HG02970 (cell line): ENCODE results near the gene CD24.
"Not testable (repeated sequence)": the region's sequence is repeated elsewhere in the genome, so short reads cannot be mapped to it uniquely, and the experiment has no call there.

ENCODE experiments used
- ATAC-seq: cut with Tn5 transposase; IDR thresholded peaks from one replicate; pipeline ENCODE4 v1.9.1; 2021; ENCODE audit warnings: mild to moderate bottlenecking, moderate library complexity, moderate number of reproducible peaks; ENCODE audit not compliant: unreplicated experiment, low FRiP score

The CD24 gene, protein sequence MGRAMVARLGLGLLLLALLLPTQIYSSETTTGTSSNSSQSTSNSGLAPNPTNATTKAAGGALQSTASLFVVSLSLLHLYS

DNA sequence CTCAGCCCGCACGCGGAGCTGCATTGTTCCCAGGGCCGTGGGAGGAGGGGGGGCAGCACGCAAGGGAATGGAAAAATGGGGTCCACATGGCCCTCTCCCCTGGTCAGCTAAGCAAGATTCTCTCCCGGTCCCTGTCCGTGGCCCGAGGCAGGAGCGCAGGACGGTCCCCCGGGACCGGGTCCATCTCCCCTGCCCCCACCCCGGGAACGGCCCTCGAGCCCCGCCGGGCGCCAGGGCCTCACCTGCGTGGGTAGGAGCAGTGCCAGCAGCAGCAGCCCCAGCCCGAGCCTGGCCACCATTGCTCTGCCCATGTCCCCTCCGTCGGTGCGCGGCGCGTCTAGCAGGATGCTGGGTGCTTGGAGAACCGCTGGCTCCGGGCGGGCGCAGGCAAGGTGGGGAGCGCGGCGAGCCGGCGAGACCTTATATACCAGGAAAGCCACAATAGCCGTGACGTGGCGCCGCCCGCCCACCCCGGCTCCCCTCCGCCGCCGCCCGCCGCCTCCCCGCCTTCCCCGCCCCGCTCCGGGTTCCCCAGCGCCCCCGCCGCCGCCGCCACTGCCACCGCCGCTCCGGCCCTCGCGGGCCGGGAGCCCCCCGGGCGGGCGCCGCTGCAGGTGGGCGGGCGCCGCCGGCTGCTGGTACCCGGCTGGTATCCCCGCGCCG lies at the start of gene CD24:
Gene CD24 (minus strand): TSS at position 394 of the 663 bp plus-strand sequence. CDS start 83 bp downstream, at position 311.
- ATAC-seq: peak; percentile 11

DNA sequence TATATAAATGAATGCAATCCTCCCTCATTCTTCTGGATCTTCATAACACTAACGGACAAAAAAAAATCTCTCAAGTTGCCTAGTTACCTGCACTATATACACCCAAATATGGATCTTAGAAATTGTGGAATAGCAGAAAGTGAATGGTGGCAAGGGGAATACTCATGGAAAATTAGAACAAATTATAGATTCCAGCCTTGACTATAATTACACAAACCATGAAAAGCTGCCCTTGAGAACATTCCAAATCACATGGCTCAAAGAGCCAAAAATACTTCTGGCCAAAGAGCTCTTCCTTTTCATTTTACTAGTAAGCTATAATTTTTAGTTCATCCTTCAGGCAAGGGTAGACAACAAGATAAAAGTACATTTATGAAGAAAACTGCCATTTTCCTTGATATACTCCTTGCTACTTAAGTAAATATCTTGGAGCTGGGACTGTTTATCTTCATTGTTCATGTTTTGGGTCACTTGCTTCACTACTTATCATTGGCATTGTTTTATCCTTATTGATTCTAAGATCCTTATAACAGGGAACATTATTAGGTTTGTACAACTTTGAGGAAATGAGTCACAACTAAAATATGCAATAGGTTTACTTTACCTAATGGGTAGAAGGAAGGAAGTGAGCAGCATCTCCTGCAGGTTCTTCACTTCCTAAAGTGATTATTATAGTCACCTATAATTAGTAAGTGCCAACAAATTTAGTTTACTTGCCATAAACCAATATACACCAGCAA lies 47.1 kb upstream of the CD24 start:
- no peak for ATAC-seq

DNA sequence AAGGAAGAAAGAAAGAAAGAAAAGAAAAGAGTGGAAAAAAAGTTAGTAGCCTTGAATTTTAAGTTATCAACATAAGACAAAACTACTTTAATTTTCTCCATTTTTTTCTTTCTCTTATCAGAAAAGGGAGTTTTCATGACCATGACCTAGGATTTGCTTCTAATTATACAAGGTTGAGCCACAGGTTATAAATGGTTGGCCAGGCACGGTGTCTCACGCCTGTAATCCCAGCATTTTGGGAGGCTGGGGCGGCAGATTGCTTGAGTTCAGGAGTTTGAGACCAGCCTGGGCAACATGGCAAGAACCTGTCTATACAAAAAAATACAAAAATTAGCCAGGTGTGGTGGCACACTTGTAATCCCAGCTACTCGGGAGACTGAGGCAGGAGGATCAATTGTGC lies 45.7 kb upstream of the CD24 start:
- no peak for ATAC-seq

DNA sequence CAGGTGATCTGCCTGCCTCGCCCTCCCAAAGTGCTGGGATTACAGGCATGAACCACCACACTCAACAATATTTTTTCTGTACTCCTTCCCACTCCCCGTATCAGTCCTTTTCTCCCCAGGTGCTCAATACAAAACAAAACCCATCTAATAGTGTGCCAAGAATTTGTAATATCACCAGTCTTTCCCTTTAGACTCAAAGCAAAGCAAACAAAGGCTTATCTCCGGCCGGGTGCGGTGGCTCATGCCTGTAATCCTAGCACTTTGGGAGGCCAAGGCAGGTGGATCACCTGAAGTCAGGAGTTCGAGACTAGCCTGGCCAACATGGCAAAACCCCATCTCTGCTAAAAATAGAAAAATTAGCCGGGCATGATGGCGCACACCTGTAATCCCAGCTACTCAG lies 45.1 kb upstream of the CD24 start:
- ATAC-seq: not testable (repeated sequence)

DNA sequence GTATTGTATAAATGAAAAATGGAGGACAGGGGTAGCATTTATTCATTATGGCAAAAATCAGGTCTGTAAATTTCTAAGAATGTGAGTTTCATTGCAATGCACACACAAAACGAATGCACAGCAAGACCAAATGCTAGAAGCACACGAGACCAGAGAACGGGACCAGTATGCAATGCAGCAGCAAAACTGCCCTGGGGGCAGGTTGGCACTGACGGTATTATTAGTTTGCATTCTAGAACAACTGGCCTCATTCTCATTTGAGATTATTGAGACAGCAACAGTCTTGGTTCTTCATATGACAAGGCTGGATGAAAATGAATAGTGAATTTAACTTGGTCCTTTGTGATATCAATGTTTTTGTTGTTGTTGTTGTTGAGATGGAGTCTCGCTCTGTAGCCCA lies 44.5 kb upstream of the CD24 start:
- ATAC-seq: no peak

DNA sequence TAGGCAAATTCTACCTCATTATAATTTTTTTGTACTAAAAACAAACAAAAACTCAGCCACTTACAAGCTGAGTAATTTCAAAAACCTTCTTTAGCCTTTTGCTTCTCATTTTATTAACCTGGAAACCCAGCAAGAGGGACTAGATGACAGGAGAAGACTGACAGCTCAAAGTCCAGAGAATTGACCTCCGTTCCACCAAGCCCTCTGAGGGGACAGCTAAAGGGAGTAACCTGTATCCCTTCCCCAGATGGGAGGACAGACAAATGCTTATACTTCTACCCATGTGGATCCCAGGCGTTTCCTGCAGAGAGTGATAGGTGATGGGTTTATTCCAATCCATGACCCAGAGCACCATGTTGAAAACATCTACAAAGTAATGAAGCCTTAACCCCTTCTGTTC lies 35.0 kb upstream of the CD24 start:
- ATAC-seq: no peak

DNA sequence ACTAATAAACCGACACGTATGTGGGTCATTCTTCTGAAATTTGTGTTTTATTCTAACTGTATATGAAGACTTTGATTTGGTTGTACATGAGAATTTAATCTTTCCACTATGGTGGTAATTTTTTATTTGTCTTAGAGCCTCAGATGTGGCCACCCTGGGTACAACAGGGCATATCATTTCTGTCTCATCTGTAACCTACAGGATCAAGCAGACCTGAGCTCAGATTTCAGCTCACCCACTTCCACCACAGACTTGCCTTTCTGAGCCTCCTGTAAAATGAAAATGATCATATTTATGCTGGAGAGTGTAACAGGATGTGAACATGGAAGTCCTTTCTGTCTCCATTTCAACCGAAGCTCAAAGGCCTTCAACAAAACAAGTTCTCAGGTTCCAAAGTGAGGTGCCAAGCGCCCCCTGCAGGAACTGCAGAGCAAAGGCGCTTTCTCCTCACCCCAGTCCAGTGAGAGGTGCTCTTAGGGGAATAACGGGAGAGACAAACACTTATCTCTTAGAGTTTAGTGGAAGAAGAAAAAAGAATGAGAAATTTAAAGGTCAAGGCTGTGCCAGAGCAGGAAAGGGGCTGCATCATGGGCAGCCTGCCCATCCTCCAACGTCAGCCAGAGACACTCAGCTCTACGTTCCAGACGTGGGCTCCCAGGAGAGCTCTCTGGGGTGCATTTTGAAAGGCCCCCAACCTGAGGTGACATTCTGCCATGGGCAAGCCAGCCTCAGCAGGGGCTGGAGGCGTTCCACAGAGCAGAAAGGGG lies 23.0 kb upstream of the CD24 start:
- no peak for ATAC-seq

DNA sequence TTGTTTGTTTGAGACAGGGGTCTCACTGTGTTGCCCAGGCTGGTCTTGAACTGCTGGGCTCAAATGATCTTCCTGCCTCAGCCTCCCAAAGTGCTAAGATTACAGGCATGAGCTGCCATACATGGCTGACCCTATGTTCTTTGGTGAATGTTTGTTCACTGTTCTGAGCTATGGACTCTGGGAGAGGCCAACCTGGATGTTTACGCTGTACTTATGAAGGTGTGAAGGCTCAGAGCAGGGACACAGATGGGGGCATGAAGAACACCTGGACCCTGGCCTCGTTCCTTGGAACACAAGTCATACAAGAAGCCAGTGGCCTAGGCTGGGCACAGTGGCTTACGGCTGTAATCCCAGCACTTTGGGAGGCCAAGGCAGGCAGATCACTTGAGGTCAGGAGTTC lies 21.1 kb upstream of the CD24 start:
- ATAC-seq: no peak

DNA sequence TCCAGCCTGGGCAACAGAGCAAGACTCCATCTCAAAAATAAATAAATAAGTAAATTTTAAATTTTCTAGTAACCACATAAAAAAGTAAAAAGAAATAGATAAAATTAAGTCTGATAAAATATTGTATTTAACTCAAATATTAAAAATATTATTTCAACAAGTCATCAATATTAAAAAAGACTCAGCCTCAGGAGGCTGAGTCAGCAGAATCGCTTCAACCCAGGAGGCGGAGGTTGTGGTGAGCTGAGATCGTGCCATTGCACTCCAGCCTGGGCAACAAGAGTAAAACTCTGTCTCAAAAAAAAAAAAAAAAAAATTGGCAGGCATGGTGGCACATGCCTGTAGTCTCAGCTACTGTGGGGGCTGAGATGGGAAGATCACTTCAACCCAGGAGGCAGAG lies 15.2 kb upstream of the CD24 start:
- not testable (repeated sequence) for ATAC-seq

DNA sequence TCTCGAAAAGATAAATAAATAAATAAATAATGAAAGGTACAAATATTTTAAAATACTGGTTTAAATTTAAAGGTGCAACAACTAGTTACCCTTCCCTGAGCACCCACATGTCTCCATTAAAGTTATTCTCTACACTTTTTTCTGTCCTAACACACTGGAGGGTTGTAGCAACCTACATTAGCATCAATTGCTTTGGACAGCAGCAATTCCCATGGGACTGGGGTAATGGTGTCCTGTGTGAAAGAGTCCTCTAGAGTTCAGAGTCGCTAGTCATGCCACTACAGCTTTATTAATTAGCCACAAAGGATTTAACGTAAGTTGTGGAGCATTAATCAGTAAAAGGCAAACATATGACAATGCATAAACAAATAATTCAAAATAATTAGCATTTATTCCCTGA lies 14.1 kb upstream of the CD24 start:
- no peak for ATAC-seq

DNA sequence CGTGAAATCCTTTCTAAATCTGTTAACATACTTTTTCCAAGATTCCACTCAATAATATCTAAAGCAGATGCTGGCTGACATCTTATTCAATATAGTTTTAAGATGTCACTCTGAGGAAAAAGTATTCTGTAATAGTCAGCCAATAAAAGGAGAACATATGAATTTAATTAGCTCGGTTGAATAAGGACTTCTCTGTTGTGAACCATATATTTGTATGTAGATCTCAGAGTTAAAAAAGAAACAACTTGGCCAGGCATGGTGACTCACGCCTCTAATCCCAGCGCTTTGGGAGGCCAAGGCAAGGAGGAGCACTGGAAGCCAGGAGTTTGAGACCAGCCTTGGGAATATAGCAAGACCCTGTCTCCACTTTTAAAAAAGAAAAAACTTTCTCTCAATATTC lies 7.4 kb upstream of the CD24 start:
- ATAC-seq: no peak

DNA sequence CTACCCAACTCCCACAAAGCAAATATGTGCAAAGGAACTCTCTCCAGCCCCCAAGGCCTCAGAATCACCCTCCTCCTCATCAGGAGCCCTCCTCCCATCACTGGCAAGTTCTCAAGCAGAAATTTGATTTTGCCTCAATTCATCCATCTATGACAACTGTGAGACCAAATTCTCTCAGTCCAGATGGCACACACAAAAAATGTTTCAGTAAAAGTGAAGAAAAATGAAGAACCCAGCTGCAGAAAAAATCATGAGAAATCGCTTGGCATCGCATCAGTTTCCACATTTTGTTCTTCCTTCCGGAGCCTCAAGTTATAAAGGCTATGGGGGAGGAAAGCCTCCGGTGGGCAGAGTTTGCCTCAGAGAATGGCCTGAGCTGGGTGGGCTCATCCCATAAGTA lies 6.4 kb upstream of the CD24 start:
- ATAC-seq: no peak

DNA sequence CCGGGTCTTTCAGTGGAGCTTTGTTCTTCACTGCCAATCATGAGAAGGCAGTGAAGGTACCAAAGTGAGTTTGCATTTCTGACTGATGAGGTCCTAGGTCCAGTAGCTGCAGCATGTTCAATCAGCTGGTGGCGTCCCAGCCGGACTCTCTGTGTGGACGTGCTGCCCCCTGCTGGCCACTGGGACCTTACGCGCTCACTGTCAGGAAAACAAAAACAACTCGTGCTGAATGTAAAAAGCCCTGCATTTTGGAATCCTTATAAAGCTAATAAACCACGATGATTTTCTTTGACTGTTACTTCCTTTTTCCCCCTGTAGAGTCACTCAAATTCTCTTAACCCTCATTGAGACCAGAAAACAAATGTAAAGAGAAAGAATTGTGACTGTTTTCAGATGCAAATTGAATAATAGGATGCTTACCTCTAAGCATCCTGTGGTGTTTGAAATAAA lies 4.9 kb upstream of the CD24 start:
- no peak for ATAC-seq

DNA sequence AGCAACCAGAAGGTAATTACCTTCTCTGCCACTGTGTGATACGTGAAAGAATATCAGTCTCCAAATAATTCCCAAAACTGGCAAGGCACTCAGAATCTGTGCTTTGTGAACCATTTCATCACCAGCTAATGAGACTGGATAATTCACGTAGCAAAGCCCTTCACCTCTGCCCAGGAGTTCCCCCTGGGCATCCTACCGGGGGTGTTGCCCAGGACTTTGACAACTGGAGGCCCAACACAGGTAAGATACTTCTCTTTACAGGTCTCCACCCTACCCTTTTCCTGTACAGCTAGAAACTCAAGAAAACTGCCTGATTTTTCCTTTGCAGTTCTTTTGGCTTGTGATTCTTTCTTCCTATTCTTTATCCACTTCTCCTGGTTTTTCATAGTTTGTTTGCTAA lies 2.7 kb upstream of the CD24 start:
- no peak for ATAC-seq

DNA sequence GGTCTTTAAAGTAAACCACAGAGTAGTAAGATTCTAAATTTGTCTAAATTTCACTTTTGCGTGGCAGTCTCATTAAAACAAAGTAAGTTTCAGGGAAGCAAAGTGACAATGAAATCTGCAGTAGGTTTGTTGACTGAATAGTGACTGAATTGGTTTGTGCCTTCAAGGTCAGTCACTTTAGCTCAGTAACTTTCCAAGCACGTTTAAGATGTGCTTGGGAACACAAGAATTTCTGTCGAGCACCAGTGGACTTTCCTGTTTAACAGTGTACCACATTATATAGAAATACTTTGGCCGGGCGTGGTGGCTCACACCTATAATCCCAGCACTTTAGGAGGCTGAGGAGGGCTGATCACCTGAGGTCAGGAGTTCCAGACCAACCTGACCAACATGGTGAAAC lies 1.7 kb upstream of the CD24 start:
- no peak for ATAC-seq

DNA sequence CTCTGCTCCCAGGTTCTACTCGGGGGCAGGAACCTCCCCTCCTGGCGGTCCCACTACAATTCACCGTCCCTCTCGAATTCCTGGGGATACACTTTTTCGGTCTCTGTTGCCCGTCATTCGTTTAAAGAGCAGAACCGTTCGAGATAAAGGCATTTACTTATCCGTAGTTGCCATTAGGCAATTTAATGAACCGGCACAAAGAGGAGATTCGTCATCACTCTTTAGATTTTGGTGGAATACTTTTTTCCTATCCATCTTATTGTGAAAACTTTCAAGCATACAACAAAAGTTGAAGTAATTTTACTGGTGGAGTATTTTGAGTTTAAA lies 1.2 kb upstream of the CD24 start:
- ATAC-seq: no peak

DNA sequence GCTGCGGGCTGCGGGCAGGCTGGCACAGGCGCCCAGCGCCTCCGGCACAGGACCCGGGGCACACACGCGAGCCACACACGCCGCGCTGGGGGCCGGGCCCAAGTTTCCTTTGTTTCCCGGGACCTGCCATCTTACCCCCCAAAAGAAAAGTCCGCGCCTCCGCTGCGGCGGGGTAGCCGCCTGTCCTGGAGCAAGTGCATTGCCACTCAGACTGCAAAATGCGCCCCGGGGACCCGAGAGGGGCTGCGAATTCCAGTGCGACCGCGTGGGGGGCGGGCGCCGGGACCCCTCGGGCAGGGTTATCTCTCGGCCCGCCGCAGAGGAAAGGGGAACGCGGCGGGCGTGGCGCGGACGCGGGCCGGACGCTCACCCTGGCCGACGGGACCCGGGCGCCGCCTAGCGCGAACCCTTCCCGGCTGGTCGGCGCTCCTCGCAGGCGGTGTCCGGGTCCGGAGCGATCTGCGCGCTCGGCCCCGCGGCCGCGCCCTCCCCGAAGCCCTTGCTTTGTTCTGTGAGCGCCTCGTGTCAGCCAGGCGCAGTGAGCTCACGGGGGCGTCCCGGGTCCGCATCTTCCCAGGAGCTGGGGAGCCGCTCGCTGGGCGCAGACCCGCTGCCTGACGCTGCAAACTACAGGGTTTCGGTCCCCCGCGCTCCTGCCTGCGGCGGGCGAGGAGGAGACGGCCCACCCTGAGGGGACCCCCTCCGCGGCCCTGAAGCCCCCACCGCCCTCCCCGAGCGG lies 639 bp upstream of the CD24 start:
- peak; percentile 48 for ATAC-seq

DNA sequence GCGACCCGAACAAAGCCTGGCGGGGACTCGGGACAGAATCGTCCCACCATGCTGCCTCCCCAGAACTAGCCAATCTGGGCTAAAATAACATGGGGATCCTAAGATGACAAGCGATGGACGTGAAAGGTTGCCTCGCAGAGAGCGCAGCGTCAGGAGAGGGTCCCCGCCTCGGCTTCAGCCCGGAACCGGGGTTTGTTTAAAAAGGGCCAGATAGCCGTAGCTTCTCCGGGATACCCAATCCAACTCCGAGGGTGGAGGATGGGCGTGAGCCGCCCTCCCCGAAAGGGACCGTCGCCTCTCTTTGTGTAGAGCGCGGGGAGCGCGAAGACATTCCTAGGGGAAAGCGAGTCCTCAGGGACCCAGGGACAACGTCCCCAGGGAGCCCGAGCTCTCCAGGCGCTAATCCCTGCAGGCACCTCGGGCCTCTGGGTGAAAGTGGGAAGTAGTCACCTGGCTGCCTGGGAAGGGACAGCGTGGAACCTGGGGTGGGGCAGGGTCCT lies 643 bp downstream of the CD24 start:
- no peak for ATAC-seq

DNA sequence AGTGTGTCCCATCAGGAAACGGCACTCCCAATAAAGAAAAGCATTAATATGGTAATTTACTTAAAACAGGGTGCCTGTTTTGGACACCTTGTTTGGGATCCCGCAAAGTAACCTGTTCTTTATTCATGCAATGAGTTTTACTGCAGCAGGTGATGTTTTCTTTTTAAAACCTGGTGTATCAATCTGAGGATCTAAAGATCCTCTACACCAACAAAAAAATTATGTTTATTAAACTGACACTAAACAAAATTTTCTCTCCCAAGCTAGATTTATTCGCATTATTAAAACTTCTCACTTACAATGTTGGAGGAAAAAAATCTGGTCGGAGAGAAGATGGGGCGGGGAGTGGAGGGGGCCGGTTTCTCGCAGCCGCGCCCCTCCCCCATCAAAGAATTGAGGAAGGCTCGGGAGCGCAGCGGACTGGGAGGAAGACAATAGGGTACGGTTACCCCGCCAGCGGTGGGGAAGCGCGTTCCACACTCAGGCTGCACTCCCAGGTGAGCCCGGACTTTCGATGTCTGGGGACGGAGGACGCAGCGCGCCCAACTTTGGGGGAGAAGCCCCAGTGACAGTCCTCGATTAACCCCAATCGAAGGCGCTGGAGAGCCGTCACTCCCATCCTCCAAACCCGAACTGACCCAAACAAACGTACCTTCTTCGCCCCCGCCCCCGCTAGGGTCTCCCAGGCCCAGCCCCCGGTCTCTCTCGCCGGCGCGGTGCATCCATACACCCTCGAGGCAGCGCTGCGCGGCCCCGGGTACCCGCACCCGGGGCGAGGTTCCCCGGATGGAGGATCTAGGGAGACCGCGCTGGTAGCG lies 1.3 kb downstream of the CD24 start:
- ATAC-seq: no peak

DNA sequence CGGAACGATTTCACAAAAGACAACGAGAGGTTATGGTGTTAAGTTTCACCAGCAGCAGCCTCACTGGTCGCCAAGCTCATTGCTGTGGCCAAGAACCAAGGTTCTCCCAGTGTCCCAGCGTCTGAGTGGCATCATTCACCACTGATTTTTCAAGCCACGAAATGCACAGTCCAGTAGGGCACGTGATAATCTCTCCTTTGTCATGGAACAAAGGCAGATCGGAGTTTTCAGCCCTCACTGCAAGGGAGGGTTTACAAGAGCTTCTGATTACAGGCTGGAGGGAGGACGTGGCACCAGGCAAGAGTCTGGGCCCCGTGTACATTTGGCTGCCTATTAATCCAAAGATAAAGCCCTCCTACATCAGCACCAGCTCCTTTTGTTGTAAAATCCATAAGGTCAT lies 2.0 kb downstream of the CD24 start:
- ATAC-seq: no peak
